Measurements from ENCODE around the gene ARL5B. TPM values are rescaled to one million over a fixed set of nuclear protein-coding genes. Genes with fewer than 3 reads are reported as not detected.
"Not testable (repeated sequence)": the region's sequence is repeated elsewhere in the genome, so short reads cannot be mapped to it uniquely, and the experiment has no call there.

ARL5B gene
- total and polyA plus RNA-seq, 11 donors = 1.9 to 10.2 (median 6.9) TPM

DNA sequence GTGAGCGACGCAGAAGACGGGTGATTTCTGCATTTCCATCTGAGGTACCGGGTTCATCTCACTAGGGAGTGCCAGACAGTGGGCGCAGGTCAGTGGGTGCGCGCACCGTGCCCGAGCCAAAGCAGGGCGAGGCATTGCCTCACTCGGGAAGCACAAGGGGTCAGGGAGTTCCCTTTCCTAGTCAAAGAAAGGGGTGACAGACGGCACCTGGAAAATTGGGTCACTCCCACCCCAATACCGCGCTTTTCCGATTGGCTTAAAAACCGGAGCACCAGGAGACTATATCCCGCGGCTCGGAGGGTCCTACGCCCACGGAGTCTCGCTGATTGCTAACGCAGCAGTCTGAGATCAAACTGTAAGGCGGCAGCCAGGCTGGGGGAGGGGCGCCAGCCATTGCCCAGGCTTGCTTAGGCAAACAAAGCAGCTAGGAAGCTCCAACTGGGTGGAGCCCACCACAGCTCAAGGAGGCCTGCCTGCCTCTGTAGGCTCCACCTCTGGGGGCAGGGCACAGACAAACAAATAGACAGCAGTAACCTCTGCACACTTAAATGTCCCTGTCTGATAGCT, 31.7 kb upstream of the ARL5B start:
- WGBS, 4 donors = 0 to 6% (median 2%) methylated on average over 23 to 25 of the region's 25 CpGs
- ATAC-seq; intact Hi-C loops (cut with DNase I); H3K9me3 ChIP-seq; H3K4me1 ChIP-seq; H3K36me3 ChIP-seq; H3K27me3 ChIP-seq: not testable (repeated sequence)
- DNase-seq = peak; percentile 68 to 85 (median 84)
- peak in 1 of 2 donors; percentile 49 for TF ChIP-seq POLR2A (IDR thresholded peaks at IDR 0.05)
- Histone ChIP-seq H3K27ac (peak overlapping the region; percentile 51 to 87 (median 66)), H3K4me3 (peak overlapping the region; percentile 50 to 79 (median 69))

DNA sequence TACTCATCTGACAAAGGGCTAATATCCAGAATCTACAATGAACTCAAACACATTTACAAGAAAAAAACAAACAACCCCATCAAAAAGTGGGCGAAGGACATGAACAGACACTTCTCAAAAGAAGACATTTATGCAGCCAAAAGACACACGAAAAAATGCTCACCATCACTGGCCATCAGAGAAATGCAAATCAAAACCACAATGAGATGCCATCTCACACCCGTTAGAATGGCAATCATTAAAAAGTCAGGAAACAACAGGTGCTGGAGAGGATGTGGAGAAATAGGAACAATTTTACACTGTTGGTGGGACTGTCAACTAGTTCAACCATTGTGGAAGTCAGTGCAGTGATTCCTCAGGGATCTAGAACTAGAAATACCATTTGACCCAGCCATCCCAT, 26.7 kb upstream of the ARL5B start:
- intact Hi-C loops (cut with DNase I); DNase-seq; H3K4me3 ChIP-seq; H3K36me3 ChIP-seq; H3K4me1 ChIP-seq; H3K9me3 ChIP-seq; ATAC-seq; H3K27ac ChIP-seq; H3K27me3 ChIP-seq: not testable (repeated sequence)
- WGBS, 4 donors = 93 to 95% (median 95%) methylated on average over 2 to 3 of the region's 3 CpGs

DNA sequence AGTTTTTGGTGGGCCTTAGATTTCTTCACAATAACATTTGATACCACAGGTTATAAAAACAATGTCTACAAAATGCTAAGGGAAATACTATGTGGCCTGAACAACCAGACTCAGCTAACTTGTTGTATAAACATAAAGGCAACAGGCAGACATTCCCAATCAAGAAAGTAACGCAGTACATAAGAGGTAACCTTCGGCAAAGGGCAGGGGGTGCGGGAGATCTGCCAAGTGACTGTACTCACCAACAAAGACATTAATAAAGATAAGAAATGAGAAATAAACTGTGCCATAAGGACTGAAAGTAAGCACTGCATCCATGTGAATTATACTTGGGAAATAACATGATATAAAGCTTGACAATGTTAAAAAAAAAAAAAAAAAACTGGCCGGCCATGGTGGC, 23.2 kb upstream of the ARL5B start:
- 72 to 82% (median 77%) methylated on average over 4 of the region's 4 CpGs for WGBS, 4 donors
- no peak overlapping the region for H3K4me3 ChIP-seq
- H3K27ac ChIP-seq = no peak overlapping the region
- intact Hi-C loops (cut with DNase I) = no loop called here
- no peak for DNase-seq
- no peaks in the 10 kb centered on the region for H3K27me3 ChIP-seq
- H3K4me1 ChIP-seq = peaks cover 0 to 4% (median 0%) of the 10 kb centered on the region in 12 donors
- ATAC-seq = no peak
- TF ChIP-seq, protein P1, sequence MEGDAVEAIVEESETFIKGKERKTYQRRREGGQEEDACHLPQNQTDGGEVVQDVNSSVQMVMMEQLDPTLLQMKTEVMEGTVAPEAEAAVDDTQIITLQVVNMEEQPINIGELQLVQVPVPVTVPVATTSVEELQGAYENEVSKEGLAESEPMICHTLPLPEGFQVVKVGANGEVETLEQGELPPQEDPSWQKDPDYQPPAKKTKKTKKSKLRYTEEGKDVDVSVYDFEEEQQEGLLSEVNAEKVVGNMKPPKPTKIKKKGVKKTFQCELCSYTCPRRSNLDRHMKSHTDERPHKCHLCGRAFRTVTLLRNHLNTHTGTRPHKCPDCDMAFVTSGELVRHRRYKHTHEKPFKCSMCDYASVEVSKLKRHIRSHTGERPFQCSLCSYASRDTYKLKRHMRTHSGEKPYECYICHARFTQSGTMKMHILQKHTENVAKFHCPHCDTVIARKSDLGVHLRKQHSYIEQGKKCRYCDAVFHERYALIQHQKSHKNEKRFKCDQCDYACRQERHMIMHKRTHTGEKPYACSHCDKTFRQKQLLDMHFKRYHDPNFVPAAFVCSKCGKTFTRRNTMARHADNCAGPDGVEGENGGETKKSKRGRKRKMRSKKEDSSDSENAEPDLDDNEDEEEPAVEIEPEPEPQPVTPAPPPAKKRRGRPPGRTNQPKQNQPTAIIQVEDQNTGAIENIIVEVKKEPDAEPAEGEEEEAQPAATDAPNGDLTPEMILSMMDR (IDR thresholded peaks at IDR 0.05) = no peak
- no peak for TF ChIP-seq POLR2A (IDR thresholded peaks at IDR 0.05)
- peaks cover 0 to 2% (median 0%) of the 10 kb centered on the region in 9 donors for H3K36me3 ChIP-seq
- peaks cover 0 to 2% (median 0%) of the 10 kb centered on the region in 12 donors for H3K9me3 ChIP-seq

DNA sequence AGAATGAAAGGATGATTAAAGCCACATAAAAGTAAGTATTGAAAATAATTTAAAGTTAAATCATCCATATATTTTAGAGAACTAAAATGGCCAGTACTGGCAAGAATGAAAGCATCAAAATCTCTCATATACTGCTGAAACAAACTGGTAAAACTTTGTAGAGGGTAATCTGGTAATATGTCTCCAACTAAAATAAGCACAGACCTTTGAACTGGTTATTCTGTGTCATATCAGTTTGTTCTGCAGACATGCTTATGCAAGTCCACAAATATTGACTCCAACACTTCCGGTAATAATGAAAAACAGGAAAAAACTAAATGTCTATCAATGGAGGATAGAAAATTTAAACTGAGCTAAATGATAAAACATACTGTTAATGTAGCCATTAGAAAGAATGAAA, 21.8 kb upstream of the ARL5B start:
- intact Hi-C loops (cut with DNase I); H3K4me3 ChIP-seq; H3K4me1 ChIP-seq; H3K27ac ChIP-seq; ATAC-seq; H3K27me3 ChIP-seq; H3K9me3 ChIP-seq; DNase-seq: not testable (repeated sequence)
- H3K36me3 ChIP-seq = peaks cover 0 to 15% (median 6%) of the 10 kb centered on the region in 9 donors
- WGBS, 4 donors = 73 to 84% (median 80%) methylated on average over 1 of the region's 1 CpG

DNA sequence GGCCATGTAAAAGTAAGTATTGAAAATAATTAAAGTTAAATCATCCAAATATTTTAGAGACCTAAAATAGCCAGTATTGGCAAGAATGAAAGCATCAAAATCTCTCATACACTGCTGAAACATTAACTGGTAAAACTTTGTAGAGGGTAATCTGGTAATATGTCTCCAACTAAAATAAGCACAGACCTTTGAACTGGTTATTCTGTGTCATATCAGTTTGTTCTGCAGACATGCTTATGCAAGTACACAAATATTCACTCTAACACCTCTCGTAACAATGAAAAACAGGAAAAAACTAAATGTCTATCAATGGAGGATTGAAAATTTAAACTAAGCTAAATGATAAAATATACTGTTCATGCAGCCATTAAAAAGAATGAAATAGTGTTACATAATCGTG, 19.5 kb upstream of the ARL5B start:
- H3K4me3 ChIP-seq; H3K27ac ChIP-seq; intact Hi-C loops (cut with DNase I); DNase-seq; H3K9me3 ChIP-seq; H3K4me1 ChIP-seq; H3K27me3 ChIP-seq; ATAC-seq: not testable (repeated sequence)
- 81 to 94% (median 81%) methylated on average over 2 of the region's 2 CpGs for WGBS, 4 donors
- H3K36me3 ChIP-seq = peaks cover 0 to 33% (median 6%) of the 10 kb centered on the region in 9 donors

DNA sequence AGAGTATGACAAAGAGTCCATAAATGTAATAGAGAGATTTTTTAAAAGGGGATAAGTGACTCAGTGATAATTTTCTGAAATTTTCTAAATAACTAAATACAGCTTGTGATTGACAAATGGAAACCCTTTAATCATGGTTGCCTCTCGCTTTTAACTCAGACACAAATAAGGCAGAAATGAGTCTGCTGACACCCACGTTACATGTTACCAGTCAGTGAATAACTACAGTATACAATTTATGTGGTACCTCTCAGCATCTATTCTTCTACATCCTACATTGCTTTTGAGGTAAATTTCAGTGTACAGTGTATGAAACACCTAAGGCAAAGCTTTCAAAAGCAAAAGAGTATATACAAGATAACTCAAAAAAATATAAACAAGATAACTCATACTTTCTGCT, 12.1 kb upstream of the ARL5B start:
- intact Hi-C loops (cut with DNase I) = no loop called here
- TF ChIP-seq, protein P1 (IDR thresholded peaks at IDR 0.05) = no peak
- no peak for TF ChIP-seq POLR2A (IDR thresholded peaks at IDR 0.05)
- Histone ChIP-seq H3K27ac (no peak overlapping the region), H3K4me3 (no peak overlapping the region), H3K9me3 (no peaks in the 10 kb centered on the region), H3K4me1 (peaks cover 0 to 26% (median 14%) of the 10 kb centered on the region in 12 donors), H3K27me3 (no peaks in the 10 kb centered on the region), H3K36me3 (peaks cover 0 to 56% (median 13%) of the 10 kb centered on the region in 9 donors)
- WGBS, 4 donors = 95 to 99% (median 97%) methylated on average over 2 of the region's 2 CpGs
- ATAC-seq = no peak
- no peak for DNase-seq
